Gastroesophageal sphincter (tissue), 4 donors: ENCODE results near the gene CERS3. TPM values are rescaled to one million over a fixed set of nuclear protein-coding genes. Genes with fewer than 3 reads are reported as not detected.

ENCODE experiments used
- ATAC-seq: fragments of 150-250 bp; one replicate; pipeline ENCODE4 v1.9.1; 2016; ENCODE audit warnings: mild to moderate bottlenecking, moderate library complexity
- H3K27ac ChIP-seq, 4 donors: fragments of 200-600 bp; sonication (generic) in 3 of 4; 1 replicate in 3 of 4; 2 replicates in 1 of 4; pipeline ENCODE4 v1.5.1; 2016 to 2019
- H3K27me3 ChIP-seq: fragments of 200-600 bp; sonication (generic); one replicate; pipeline ENCODE4 v1.5.1; 2019
- H3K36me3 ChIP-seq, 2 donors: fragments of 200-600 bp; sonication (generic); one replicate each; pipeline ENCODE4 v1.5.1; 2019; ENCODE audit warnings: control low read depth in 1 of 2
- H3K4me1 ChIP-seq, 3 donors: fragments of 200-600 bp; sonication (generic); 1 replicate in 2 of 3; 2 replicates in 1 of 3; pipeline ENCODE4 v1.5.1; 2016 to 2019; ENCODE audit warnings: control low read depth in 2 of 3
- H3K4me3 ChIP-seq, 2 donors: fragments of 200-600 bp; sonication (generic); one replicate each; pipeline ENCODE4 v1.5.1; 2019; ENCODE audit warnings: mild to moderate bottlenecking in 1 of 2, moderate library complexity in 1 of 2
- H3K9me3 ChIP-seq, 3 donors: fragments of 200-600 bp; sonication (generic); one replicate each; pipeline ENCODE4 v1.5.1; 2017 to 2019; ENCODE audit warnings: control low read depth in 2 of 3
- CTCF ChIP-seq, 4 experiments: fragments of 200-600 bp in 2 of 4; fragments of 450-650 bp in 2 of 4; sonication (generic) in 1 of 4; IDR thresholded peaks; one replicate each; pipeline ENCODE4 v1.5.1; 2017 to 2019; ENCODE audit warnings: antibody characterized with exemption in 4 of 4, mild to moderate bottlenecking in 2 of 4, moderate library complexity in 2 of 4
- EP300 ChIP-seq: sonication (generic); formaldehyde crosslinking; IDR thresholded peaks from one replicate; pipeline ENCODE4 v1.6.1; 2017; ENCODE audit warnings: antibody characterized with exemption, mild to moderate bottlenecking
- POLR2A ChIP-seq, 2 donors: fragments of 450-650 bp; IDR thresholded peaks; one replicate each; pipeline ENCODE4 v1.6.1; 2017; ENCODE audit warnings: antibody characterized with exemption in 2 of 2, mild to moderate bottlenecking in 2 of 2, moderate library complexity in 1 of 2
- POLR2AphosphoS5 ChIP-seq: sonication (generic); formaldehyde crosslinking; IDR thresholded peaks from one replicate; pipeline ENCODE4 v1.6.1; 2017; ENCODE audit warnings: antibody characterized with exemption
- WGBS, 2 donors: methylation state at CpG; one replicate each; pipeline ENCODE4 v1.1.5; 2018; ENCODE audit warnings: low coverage in 1 of 2; 5-methylcytosine and 5-hydroxymethylcytosine counted together
- total RNA-seq, 4 donors: library from RNA; depleted of rRNA; stranded (reverse); fragments of >200 nt; gene quantifications; one replicate each; pipeline ENCODE4 v1.1.0, GENCODE V29; 2016

The CERS3 gene
- total RNA-seq = 1 to 10 TPM in 2 of 4 donors, under 1 TPM in 2; 0.27 to 7.6 (median 1.1) TPM

GRCh38 chr15:100528833-100529428 is at the start of gene CERS3:
TSS of gene CERS3 (minus strand) at chr15:100528950. CDS start at chr15:100501849, 27,101 bp downstream.
- no peak within 1 kb of the TSS for H3K27ac ChIP-seq
- no peak for ATAC-seq
- H3K4me3 ChIP-seq = no peak within 1 kb of the TSS
- 86 to 88% methylated on average over 7 to 8 of the region's 10 CpGs for WGBS, 2 donors
- no peaks in the 10 kb centered on the region for H3K9me3 ChIP-seq
- peaks cover 0 to 18% (median 7%) of the 10 kb centered on the region in 3 donors for H3K4me1 ChIP-seq
- no peak for TF ChIP-seq POLR2A (IDR thresholded peaks at IDR 0.05)
- TF ChIP-seq CTCF (IDR thresholded peaks at IDR 0.05) = no peak
- no peak for TF ChIP-seq EP300
- no peak for TF ChIP-seq POLR2AphosphoS5
- no peaks in the 10 kb centered on the region for H3K36me3 ChIP-seq
- H3K27me3 ChIP-seq = peaks cover 6% of the 10 kb centered on the region

- H3K27me3 ChIP-seq = no peaks in the 10 kb centered on the region
- no peak for ATAC-seq
- H3K36me3 ChIP-seq = peaks cover 2 to 53% of the 10 kb centered on the region in 2 donors
- no peaks in the 10 kb centered on the region for H3K4me1 ChIP-seq
- H3K27ac ChIP-seq = no peak overlapping the region
- TF ChIP-seq POLR2A (IDR thresholded peaks at IDR 0.05) = no peak
- no peak for TF ChIP-seq POLR2AphosphoS5
- no peak for TF ChIP-seq CTCF (IDR thresholded peaks at IDR 0.05)
- TF ChIP-seq EP300 = no peak
- no peaks in the 10 kb centered on the region for H3K9me3 ChIP-seq
- H3K4me3 ChIP-seq = no peak overlapping the region
- 76 to 88% methylated on average over 2 to 4 of the region's 4 CpGs for WGBS, 2 donors
Measured at GRCh38 chr15:100573526-100573925, 44.8 kb upstream of the CERS3 start.

- WGBS, 2 donors = 50 to 52% methylated on average over 4 of the region's 4 CpGs
Measured at GRCh38 chr15:100572362-100572983, 43.7 kb upstream of the CERS3 start.

GRCh38 chr15:100571592-100572167 is 42.9 kb upstream of the CERS3 start:
- TF ChIP-seq CTCF (IDR thresholded peaks at IDR 0.05) = no peak
- TF ChIP-seq POLR2AphosphoS5 = no peak
- no peak for TF ChIP-seq EP300
- TF ChIP-seq POLR2A (IDR thresholded peaks at IDR 0.05) = no peak
- no peaks in the 10 kb centered on the region for H3K4me1 ChIP-seq
- H3K36me3 ChIP-seq = peaks cover 2 to 61% of the 10 kb centered on the region in 2 donors
- H3K27ac ChIP-seq = no peak overlapping the region
- H3K4me3 ChIP-seq = no peak overlapping the region
- H3K27me3 ChIP-seq = no peaks in the 10 kb centered on the region
- no peak for ATAC-seq
- 72 to 88% methylated on average over 5 to 6 of the region's 6 CpGs for WGBS, 2 donors
- no peaks in the 10 kb centered on the region for H3K9me3 ChIP-seq

More at GRCh38 chr15:100572362-100572983, 43.7 kb upstream of the CERS3 start:
- Histone ChIP-seq H3K36me3 (peaks cover 2 to 58% of the 10 kb centered on the region in 2 donors), H3K27ac (no peak overlapping the region), H3K27me3 (no peaks in the 10 kb centered on the region), H3K9me3 (no peaks in the 10 kb centered on the region), H3K4me3 (no peak overlapping the region), H3K4me1 (no peaks in the 10 kb centered on the region)
- no peak for ATAC-seq
- TF ChIP-seq POLR2A (IDR thresholded peaks at IDR 0.05) = no peak
- TF ChIP-seq EP300 = no peak
- TF ChIP-seq CTCF (IDR thresholded peaks at IDR 0.05) = peak; percentile 47 to 63 (median 59)
